Upper lobe of right lung (tissue), 1 donor: ENCODE data around the gene MSH2. TPM values are rescaled to one million over a fixed set of nuclear protein-coding genes. Genes with fewer than 3 reads are reported as not detected.

Experiments used
- ATAC-seq: fragments of 200-7000 bp; cut with Tn5 transposase; one replicate; pipeline ENCODE4 v1.9.1; 2020; ENCODE audit warnings: mild to moderate bottlenecking, moderate library complexity
- DNase-seq: peaks from one replicate; pipeline ENCODE4 v3.0.0-alpha.2; 2020
- H3K27ac ChIP-seq: fragments of 200-600 bp; one replicate; pipeline ENCODE4 v1.8.0; 2022
- H3K27me3 ChIP-seq: fragments of 200-600 bp; one replicate; pipeline ENCODE4 v1.8.0; 2022; ENCODE audit warnings: mild to moderate bottlenecking
- H3K36me3 ChIP-seq: fragments of 200-600 bp; one replicate; pipeline ENCODE4 v1.8.0; 2022
- H3K4me1 ChIP-seq: fragments of 200-600 bp; one replicate; pipeline ENCODE4 v1.8.0; 2022
- H3K4me3 ChIP-seq: fragments of 200-600 bp; one replicate; pipeline ENCODE4 v1.8.0; 2022; ENCODE audit warnings: mild to moderate bottlenecking
- H3K9me3 ChIP-seq: fragments of 200-600 bp; one replicate; pipeline ENCODE4 v1.8.0; 2022
- intact Hi-C: fragments of 100-400 bp; cut with DNase I; formaldehyde crosslinking; loops from one replicate; pipeline ENCODE4 v1.11.0; 2022
- microRNA-seq: library from miRNA; unstranded; fragments of <30 nt; microRNA quantifications from one replicate; pipeline ENCODE4 v1.2.0, GENCODE V29; 2020; ENCODE audit warnings: borderline microRNAs expressed
- total RNA-seq: library from RNA; stranded (reverse); fragmentation: NEBNext Ultra II Directional; extraction: Animal tissue kit (Norgen Biotek cat#: 25700); gene quantifications from one replicate; pipeline ENCODE4 v1.2.1, GENCODE V29; 2021
- TF ChIP-seq, protein P1 (sequence below): fragments of 200-600 bp; IDR thresholded peaks from one replicate; pipeline ENCODE4 v1.8.0; 2022; ENCODE audit warnings: antibody characterized with exemption
- donor health status: DM: no; HTN: yes; CAD: no; lungs with severe emphysema.

Gene MSH2
- total RNA-seq, 1 donor from 2014 or later = 13.3 TPM

DNA sequence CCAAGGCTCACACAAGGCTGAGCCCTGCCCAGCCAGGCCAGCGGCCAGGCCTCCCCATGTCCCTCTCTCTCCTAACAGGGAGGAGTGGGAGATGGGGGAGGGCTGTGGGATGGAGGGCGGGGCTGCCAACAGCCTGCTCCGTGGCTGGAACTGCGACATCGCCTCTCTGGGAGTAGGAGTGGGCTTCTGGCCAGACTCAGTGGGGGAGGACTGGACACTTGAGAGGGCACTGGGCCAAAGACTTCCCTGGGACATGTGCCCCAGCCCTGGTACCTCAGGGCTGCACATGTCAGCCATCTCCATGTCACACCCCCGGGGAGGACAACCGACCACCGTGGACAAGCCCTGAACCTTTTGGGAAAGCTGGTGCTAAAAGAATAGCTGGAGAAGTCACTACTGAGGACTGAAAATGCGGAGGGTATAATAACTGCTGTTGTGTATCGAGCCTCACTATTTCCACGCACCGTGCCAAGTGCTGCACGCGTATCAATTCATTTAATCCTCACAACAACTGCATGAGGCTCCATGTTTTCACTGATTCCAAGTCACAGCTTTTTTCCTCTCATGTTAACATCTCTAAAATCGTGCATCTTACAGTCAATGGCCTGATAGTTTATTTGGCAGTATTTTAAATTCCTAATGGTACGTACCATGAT, 127.3 kb downstream of the MSH2 start:
- Histone ChIP-seq H3K27me3 (no peaks in the 10 kb centered on the region), H3K4me1 (no peaks in the 10 kb centered on the region), H3K4me3 (no peak overlapping the region), H3K27ac (no peak overlapping the region), H3K36me3 (no peaks in the 10 kb centered on the region), H3K9me3 (no peaks in the 10 kb centered on the region)
- intact Hi-C loops = no loop called here
- no peak for DNase-seq
- no peak for ATAC-seq
- TF ChIP-seq, protein P1, sequence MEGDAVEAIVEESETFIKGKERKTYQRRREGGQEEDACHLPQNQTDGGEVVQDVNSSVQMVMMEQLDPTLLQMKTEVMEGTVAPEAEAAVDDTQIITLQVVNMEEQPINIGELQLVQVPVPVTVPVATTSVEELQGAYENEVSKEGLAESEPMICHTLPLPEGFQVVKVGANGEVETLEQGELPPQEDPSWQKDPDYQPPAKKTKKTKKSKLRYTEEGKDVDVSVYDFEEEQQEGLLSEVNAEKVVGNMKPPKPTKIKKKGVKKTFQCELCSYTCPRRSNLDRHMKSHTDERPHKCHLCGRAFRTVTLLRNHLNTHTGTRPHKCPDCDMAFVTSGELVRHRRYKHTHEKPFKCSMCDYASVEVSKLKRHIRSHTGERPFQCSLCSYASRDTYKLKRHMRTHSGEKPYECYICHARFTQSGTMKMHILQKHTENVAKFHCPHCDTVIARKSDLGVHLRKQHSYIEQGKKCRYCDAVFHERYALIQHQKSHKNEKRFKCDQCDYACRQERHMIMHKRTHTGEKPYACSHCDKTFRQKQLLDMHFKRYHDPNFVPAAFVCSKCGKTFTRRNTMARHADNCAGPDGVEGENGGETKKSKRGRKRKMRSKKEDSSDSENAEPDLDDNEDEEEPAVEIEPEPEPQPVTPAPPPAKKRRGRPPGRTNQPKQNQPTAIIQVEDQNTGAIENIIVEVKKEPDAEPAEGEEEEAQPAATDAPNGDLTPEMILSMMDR = no peak

DNA sequence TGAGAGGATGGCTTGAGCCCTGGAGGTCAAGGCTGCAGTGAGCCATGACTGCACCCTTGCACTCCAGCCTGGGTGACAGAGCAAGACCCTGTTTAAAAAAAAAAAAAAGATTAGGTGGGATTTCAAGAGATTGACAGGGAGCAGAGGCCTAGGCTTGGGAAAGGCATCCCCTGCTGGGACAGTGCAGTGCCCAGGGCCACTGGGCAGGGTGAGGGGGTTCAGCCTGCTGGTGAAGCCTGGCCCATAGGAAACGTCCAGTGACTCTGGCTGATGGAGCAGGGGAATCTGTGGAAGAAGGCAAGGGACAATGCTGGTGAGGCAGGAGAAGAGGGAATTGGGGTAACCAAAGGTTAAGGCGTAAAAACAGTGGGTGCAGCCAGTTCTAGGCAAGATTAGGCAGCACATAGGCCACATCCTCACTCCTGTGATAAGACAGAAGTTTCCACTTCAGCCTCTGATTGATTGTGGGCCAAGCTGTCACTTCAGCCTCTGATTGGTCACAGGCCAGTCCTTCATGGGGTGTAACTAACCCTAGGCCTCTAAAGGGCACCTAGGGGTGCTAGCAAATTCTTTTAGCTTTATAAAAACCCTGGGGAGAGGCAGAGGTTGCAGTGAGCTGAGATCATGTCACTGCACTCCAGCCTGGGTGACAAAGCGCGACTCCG, 128.6 kb downstream of the MSH2 start:
- Histone ChIP-seq H3K4me1 (no peaks in the 10 kb centered on the region), H3K9me3 (no peaks in the 10 kb centered on the region), H3K4me3 (no peak overlapping the region), H3K36me3 (no peaks in the 10 kb centered on the region), H3K27me3 (no peaks in the 10 kb centered on the region), H3K27ac (no peak overlapping the region)
- TF ChIP-seq, protein P1 = no peak
- intact Hi-C loops = no loop called here
- DNase-seq = no peak
- ATAC-seq = no peak

Small RNA genes lying within 50 kb of the gene (microRNA-seq; reads per million reads assigned to microRNA genes)
- gene MIR559 = 0.50 reads per million

Other genes starting within 250 kb of the MSH2 start
- not detected for gene STPG4, start 247.8 kb upstream of the MSH2 start, total RNA-seq
- gene CALM2, start 226.6 kb upstream of the MSH2 start, total RNA-seq = 487 TPM
- 119 TPM for gene EPCAM, start 33.8 kb upstream of the MSH2 start, total RNA-seq
- gene KCNK12, start 167.8 kb downstream of the MSH2 start, total RNA-seq = not detected